Caco-2 (cell line): ENCODE data around the gene TTC7B. TPM values are rescaled to one million over a fixed set of nuclear protein-coding genes. Genes with fewer than 3 reads are reported as not detected.

ENCODE experiments used
- BruUV-seq: library from RNA; stranded (reverse); fragments of 400-500 nt; replicated peaks from 2 replicates; lab custom pipeline; 2021; lab: Mats Ljungman, UMichigan
- CTCF ChIA-PET: fragments of 300-600 bp; sonication (Branson Sonifier 250); formaldehyde crosslinking; loops from one replicate; lab custom pipeline; 2022; ENCODE audit warnings: antibody characterized with exemption; lab: Charles Lee
- POLR2A ChIA-PET: fragments of 300-600 bp; sonication (Branson Sonifier 250); formaldehyde crosslinking; loops from one replicate; lab custom pipeline; 2022; ENCODE audit warnings: antibody characterized with exemption; lab: Charles Lee
- DNase-seq, 2 experiments: peaks; one replicate each; pipeline versions ENCODE4 v3.0.0 to v3.0.0-alpha.2; 2020 to 2022
- H3K27me3 ChIP-seq: replicated peaks from 2 replicates; pipeline ENCODE4 v1.6.0; 2011; ENCODE audit warnings: low read length; ENCODE audit not compliant: control insufficient read depth, insufficient read depth
- H3K36me3 ChIP-seq: 2 replicates; pipeline ENCODE4 v1.5.1; 2011; ENCODE audit warnings: low read length; ENCODE audit not compliant: control insufficient read depth, insufficient read depth
- H3K4me1 ChIP-seq: fragments of 250-450 bp; sonication (Bioruptor Pico); 2 replicates; pipeline ENCODE4 v1.5.1; 2020; ENCODE audit warnings: mild to moderate bottlenecking
- H3K4me3 ChIP-seq: 2 replicates; pipeline ENCODE4 v1.5.1; 2011; ENCODE audit warnings: low read depth, mild to moderate bottlenecking, control low read depth, low read length
- H3K9me3 ChIP-seq: fragments of 250-450 bp; sonication (Bioruptor Pico); 2 replicates; pipeline ENCODE4 v1.5.1; 2020; ENCODE audit warnings: mild to moderate bottlenecking, moderate library complexity
- H3K27ac Mint-ChIP-seq: one replicate; pipeline ENCODE4 v1.8.0; 2022; ENCODE audit warnings: mixed read lengths; ENCODE audit not compliant: unreplicated experiment
- H3K27me3 Mint-ChIP-seq: one replicate; pipeline ENCODE4 v1.8.0; 2022; ENCODE audit warnings: mixed read lengths; ENCODE audit not compliant: insufficient read depth, unreplicated experiment
- H3K36me3 Mint-ChIP-seq: one replicate; pipeline ENCODE4 v1.8.0; 2022; ENCODE audit warnings: mild to moderate bottlenecking, mixed read lengths; ENCODE audit not compliant: insufficient read depth, unreplicated experiment
- H3K4me1 Mint-ChIP-seq: one replicate; pipeline ENCODE4 v1.8.0; 2022; ENCODE audit warnings: low read depth, mixed read lengths; ENCODE audit not compliant: unreplicated experiment
- H3K4me3 Mint-ChIP-seq: one replicate; pipeline ENCODE4 v1.8.0; 2022; ENCODE audit warnings: mild to moderate bottlenecking, moderate library complexity, mixed read lengths; ENCODE audit not compliant: unreplicated experiment
- H3K9me3 Mint-ChIP-seq: one replicate; pipeline ENCODE4 v1.8.0; 2022; ENCODE audit warnings: mixed read lengths; ENCODE audit not compliant: unreplicated experiment
- intact Hi-C: fragments of 100-400 bp; cut with micrococcal nuclease; formaldehyde crosslinking; loops from one replicate; pipeline ENCODE4 v1.10.0; 2022; ENCODE audit not compliant: unreplicated experiment
- total RNA-seq: library from RNA; stranded (reverse); gene quantifications from 2 replicates; pipeline ENCODE4 v1.2.3, GENCODE V29; 2022
- TF ChIP-seq, protein P1 (sequence below), 2 experiments: fragments of 200-600 bp in 1 of 2; IDR thresholded peaks; 1 replicate in 1 of 2; 2 replicates in 1 of 2; pipeline versions ENCODE4 v1.5.1 to v1.8.0; 2011 to 2022; ENCODE audit warnings: antibody characterized with exemption in 1 of 2, control low read depth in 1 of 2, inconsistent platforms in 1 of 2, low read depth in 1 of 2, low read length in 1 of 2, mild to moderate bottlenecking in 1 of 2, moderate library complexity in 1 of 2; ENCODE audit not compliant: insufficient read depth in 1 of 2, severe bottlenecking in 1 of 2, unreplicated experiment in 1 of 2

The TTC7B gene
- total RNA-seq, 1 experiment from 2014 or later: 28.5 TPM

DNA sequence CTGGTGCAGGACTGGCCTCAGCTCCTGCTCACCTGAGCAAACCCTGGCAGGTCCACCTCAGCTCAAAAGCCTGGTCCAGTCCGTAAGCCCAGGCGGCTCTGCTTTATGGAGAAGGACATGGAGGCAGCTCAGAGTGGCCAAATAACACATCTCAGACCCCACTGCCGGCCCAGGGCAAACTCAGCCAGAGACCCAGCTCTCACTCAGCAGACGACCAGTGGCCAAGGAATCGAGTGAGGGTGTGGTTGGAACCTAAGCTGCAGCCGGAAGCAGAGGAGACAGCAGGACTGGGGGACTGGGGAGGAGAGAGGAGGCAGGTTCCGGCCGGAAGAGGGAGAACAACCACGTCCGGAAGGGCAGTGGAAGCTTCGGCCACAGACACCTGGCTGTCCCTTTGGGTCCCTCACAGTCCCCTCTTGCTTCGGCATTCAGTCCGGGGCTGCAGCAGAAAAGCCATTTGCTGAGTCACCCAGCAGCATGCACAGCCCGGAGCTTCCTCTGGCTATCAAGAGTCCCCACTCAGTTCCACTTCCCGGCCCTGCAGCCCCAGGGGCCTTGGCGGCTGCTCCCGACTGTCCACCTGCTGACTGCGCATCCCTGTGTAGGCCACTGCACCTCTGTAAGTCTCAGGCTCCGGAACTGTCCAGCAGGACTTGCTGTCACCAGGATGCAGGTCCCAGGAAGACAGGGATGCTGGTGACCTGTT lies 315.4 kb downstream of the TTC7B start:
- H3K27me3 Mint-ChIP-seq: no peaks in the 10 kb centered on the region
- H3K9me3 Mint-ChIP-seq: peaks cover 13% of the 10 kb centered on the region
- peak overlapping the region; percentile 96 for H3K27ac Mint-ChIP-seq
- Histone ChIP-seq H3K36me3 (no peaks in the 10 kb centered on the region), H3K4me3 (no peak overlapping the region), H3K9me3 (no peaks in the 10 kb centered on the region), H3K4me1 (peaks cover 58% of the 10 kb centered on the region), H3K27me3 (no peaks in the 10 kb centered on the region)
- ChIA-PET CTCF (interaction anchor here (1.3 kb wide), 1 partner anchor 12 kb away, joined by 9 read pairs; no protein-coding TSS in a partner anchor), POLR2A (no interaction called here)
- peaks cover 34% of the 10 kb centered on the region for H3K4me1 Mint-ChIP-seq
- no TSS peak for BruUV-seq
- peaks cover 19% of the 10 kb centered on the region for H3K36me3 Mint-ChIP-seq
- DNase-seq: no peak
- TF ChIP-seq, protein P1, sequence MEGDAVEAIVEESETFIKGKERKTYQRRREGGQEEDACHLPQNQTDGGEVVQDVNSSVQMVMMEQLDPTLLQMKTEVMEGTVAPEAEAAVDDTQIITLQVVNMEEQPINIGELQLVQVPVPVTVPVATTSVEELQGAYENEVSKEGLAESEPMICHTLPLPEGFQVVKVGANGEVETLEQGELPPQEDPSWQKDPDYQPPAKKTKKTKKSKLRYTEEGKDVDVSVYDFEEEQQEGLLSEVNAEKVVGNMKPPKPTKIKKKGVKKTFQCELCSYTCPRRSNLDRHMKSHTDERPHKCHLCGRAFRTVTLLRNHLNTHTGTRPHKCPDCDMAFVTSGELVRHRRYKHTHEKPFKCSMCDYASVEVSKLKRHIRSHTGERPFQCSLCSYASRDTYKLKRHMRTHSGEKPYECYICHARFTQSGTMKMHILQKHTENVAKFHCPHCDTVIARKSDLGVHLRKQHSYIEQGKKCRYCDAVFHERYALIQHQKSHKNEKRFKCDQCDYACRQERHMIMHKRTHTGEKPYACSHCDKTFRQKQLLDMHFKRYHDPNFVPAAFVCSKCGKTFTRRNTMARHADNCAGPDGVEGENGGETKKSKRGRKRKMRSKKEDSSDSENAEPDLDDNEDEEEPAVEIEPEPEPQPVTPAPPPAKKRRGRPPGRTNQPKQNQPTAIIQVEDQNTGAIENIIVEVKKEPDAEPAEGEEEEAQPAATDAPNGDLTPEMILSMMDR (IDR thresholded peaks at IDR 0.05; ENCODE audit: insufficient read depth in 1 of 2, low read depth in 1 of 2, low read length in 1 of 2, severe bottlenecking in 1 of 2, unreplicated experiment in 1 of 2): no peak
- intact Hi-C loops: no loop called here
- no peak overlapping the region for H3K4me3 Mint-ChIP-seq

DNA sequence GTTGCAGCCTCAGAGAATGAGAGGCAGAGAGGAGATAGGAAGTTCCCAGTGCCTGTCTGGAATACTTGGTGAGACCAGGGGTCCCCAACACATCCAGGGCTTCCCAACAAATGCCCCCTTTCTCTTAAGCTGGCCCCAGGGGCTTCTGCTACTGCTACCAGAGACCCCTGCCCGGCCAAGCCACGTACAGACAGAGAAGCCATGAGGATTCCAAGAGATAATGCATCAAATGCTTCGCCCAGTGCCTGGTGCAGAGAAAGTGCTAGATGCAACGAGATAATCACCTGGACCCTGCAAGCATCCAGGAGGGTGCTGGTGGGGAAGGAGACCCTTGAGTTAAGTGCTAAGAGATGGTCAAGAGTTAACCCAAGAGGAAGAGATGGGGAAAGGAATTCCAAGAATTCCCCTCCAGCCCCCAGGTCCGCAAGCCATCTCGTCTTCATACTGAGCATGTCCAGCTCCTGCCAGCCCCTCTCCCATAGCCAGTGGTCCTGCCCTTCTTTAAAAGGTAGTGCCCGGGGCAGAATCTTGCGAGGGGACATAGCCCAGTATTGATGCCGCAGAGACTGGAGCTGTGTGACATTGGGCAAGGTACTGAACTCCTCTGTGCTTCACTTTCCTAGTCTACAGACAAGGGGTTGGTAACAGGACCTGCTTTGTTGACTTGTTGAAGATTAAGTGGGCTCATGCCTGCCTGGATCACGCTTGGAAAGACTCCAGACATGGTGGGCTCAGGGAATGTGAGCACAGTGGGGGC lies 316.1 kb downstream of the TTC7B start:
- intact Hi-C loops: no loop called here
- Histone ChIP-seq H3K36me3 (no peaks in the 10 kb centered on the region), H3K9me3 (no peaks in the 10 kb centered on the region), H3K27me3 (no peaks in the 10 kb centered on the region), H3K4me1 (peaks cover 65% of the 10 kb centered on the region), H3K4me3 (no peak overlapping the region)
- no peak for DNase-seq
- no peak overlapping the region for H3K4me3 Mint-ChIP-seq
- CTCF ChIA-PET: no interaction called here
- peak overlapping the region; percentile 96 for H3K27ac Mint-ChIP-seq
- H3K36me3 Mint-ChIP-seq: peaks cover 26% of the 10 kb centered on the region
- POLR2A ChIA-PET: no interaction called here
- no TSS peak for BruUV-seq
- TF ChIP-seq, protein P1 (IDR thresholded peaks at IDR 0.05; ENCODE audit: insufficient read depth in 1 of 2, low read depth in 1 of 2, low read length in 1 of 2, severe bottlenecking in 1 of 2, unreplicated experiment in 1 of 2): no peak
- H3K27me3 Mint-ChIP-seq: no peaks in the 10 kb centered on the region
- H3K4me1 Mint-ChIP-seq: peaks cover 38% of the 10 kb centered on the region
- H3K9me3 Mint-ChIP-seq: peaks cover 13% of the 10 kb centered on the region

DNA sequence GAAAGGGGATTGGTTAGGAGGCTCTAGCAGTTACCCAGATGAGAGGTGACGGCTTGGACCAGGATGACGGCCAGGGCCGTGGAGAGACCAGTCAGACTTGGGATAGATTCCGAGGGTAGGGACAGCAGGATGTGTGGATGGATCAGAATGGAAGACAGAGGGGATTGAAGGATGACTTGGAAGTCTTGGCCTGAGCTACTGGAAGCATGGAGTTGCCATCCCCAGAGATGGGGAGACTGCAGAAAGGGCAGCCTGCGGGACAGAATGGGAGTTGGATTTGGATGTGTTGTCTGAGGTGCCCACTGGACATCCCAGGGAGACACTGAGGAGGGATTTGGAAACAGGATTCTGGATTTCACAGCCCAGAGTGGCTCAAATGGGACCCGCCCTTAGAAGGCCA lies 317.1 kb downstream of the TTC7B start:
- Histone ChIP-seq H3K27me3 (no peaks in the 10 kb centered on the region), H3K9me3 (no peaks in the 10 kb centered on the region), H3K4me1 (peaks cover 58% of the 10 kb centered on the region), H3K36me3 (no peaks in the 10 kb centered on the region), H3K4me3 (no peak overlapping the region)
- DNase-seq: no peak
- CTCF ChIA-PET: no interaction called here
- no peaks in the 10 kb centered on the region for H3K27me3 Mint-ChIP-seq
- POLR2A ChIA-PET: no interaction called here
- no peak overlapping the region for H3K4me3 Mint-ChIP-seq
- peaks cover 27% of the 10 kb centered on the region for H3K36me3 Mint-ChIP-seq
- peaks cover 42% of the 10 kb centered on the region for H3K4me1 Mint-ChIP-seq
- TF ChIP-seq, protein P1 (IDR thresholded peaks at IDR 0.05; ENCODE audit: insufficient read depth in 1 of 2, low read depth in 1 of 2, low read length in 1 of 2, severe bottlenecking in 1 of 2, unreplicated experiment in 1 of 2): no peak
- H3K9me3 Mint-ChIP-seq: peaks cover 13% of the 10 kb centered on the region
- intact Hi-C loops: no loop called here
- H3K27ac Mint-ChIP-seq: peak overlapping the region; percentile 50
- BruUV-seq: no TSS peak
